Activated T-cell treated with anti-CD3 and anti-CD28 coated beads, Interleukin-2, amount 50 U/mL, for 48 hours (primary cell): ENCODE results near the gene KIF1A.
A peak's percentile ranks its signal among the peaks of the same experiment; 100 is the strongest.

ENCODE experiments used
- DNase-seq, 2 experiments: peaks; one replicate each; pipeline ENCODE4 v3.0.0-alpha.2; 2020

Gene KIF1A

DNA sequence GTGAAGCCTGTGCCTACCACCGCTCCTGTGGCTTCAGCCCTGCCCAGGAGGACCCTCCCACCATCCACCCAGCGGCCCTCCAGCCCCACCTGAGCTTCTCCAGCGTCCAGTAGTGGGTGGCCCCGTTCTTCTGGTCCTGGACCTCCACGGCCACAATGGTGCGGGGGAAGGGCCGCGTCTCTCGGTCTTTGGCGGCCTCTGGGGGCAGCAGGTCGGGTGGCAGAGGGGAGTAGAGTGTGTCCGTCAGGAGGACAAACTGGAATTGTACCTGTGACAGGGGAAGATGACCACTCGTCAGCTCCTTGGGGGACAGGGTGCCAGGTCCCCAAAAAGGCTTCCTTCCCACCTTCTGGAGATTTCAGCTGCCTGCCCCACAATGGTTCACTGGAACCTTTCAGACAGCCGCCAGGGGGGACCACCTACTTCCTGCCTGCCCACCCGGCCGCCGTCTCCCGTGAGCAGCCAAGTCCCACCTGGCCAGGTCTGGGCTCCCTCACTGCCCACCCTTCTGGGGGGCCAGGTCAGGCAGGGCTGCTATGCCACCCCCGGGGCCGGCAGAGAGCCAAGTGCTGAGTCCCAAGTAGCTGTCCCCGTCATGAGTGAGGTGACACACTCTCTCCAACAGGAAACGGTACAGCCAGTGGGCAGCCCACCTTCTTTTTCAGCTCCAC is 59.3 kb downstream of the KIF1A start:
- no peak for DNase-seq

DNA sequence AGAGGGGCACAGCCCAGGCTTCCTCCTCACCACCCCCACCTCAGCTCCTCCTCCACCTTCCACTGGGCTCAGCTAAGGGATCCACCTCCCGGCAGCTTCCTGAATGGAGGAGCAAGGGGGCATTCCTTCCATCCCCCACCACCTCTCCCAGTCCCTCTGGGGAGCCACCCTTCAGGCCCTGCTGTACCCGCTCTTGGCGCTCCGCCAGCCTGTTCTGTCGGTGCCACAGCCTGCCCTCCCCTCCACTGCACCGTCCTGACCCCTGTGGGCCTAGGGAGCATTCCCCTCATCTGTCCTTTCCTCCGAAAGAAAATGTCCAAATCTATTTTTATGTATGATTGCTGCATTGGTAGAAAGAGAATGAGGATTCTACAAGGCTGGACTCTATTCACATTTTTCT is 59.9 kb downstream of the KIF1A start:
- no peak for DNase-seq

DNA sequence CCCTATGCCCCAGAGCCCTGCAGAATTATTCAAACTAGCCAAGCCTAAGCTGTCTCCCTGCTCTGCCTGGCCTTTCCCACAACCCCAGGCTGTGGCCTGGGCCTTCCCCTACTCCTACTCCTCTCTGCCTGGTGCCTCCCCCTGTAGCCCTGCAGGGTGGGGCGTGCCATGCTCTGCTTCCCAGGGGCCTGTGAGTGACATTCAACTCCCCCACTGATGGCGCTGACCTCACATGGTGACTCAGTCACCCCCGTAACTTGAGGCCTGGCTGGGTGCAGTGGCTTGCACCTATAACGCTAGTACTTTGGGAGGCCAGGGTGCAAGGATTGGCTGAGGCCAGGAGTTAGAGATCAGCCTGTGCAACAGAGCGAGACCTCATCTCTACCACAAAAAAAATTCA is 60.6 kb downstream of the KIF1A start:
- DNase-seq = peak; percentile 51 to 62

DNA sequence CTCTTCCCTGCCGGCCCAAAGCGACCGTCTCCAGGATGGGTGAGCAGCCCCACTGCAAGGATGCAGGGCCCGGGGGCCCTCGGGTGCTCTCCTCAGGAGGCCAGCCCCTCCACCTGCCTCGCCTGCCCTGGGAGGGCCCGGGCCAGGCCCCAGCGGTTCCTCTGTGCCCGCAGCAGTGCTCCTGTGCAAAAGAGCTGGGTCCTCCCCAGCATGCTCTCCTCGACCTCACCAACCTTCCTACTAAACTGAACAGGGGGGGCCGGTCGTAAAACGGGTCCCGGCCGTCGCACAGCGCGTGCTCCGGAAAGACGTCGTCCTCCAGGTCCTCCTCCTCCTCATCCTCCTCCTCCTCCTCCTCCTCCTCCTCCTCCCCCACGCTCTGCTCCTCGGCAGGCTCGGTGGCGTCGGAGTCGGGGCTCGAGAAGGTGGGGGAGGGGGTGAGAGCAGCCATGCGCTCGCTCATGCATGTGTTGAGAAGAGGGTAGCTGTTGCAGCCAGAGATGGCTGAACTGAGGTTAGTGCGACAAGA is 62.9 kb downstream of the KIF1A start:
- DNase-seq = no peak

DNA sequence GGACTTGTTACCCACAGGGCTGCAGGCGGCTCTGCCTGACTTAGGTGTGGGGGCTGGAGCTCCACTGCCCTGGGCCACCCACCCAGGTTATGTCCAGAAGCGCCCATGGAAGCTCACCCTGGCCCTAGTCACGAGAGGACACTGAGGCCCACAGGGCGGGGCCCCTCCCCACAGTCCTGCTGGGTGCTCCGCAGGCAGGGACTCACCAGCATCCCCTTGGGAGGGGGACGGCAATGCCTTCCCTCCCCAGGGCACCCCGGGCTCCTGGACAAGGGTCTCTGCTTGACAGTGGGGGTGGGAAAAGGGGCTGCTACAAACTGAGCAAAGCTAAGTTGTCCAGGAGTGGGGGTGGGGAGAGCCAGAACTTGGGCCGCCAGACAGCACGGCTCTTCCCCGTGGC is 67.8 kb downstream of the KIF1A start:
- no peak for DNase-seq

DNA sequence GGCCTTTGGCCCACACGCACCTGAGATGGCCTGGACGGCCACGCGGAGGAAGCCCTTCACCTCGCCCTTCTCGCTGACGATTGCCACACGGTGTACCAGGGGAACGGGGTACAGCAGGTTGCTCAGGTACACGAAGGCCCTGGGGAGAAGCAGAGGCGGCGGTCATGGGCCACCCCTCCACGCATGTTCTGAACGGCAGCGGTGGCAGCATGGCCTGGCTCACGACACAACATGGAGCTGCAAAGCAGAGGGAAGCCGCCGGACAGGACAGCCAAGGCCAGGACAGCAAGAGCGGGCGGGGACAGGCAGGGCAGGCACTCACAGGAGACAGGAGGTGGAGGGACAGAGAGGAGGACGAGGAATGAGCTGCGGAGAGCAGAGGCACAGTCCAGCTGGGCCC is 69.6 kb downstream of the KIF1A start:
- DNase-seq = no peak

DNA sequence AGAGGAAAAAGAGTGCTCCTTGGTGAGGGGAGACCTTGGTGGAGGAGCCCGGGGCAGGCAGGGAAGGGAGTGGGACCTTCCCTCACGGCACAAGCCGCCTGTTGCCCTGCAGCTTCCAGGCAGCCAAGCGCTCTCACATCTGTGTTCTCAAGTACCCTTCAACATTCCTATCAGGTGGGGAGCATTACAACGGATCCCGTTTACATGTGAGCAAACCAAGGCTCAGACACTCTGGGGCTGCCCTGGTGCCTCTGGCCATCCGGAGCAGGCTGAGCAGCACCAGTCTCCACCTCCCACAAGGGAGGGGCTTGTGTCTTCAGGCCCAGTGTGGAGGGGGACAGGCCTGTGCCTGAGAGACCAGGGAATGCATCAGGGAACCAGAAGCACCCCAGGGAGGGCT is 70.5 kb downstream of the KIF1A start:
- DNase-seq = no peak

DNA sequence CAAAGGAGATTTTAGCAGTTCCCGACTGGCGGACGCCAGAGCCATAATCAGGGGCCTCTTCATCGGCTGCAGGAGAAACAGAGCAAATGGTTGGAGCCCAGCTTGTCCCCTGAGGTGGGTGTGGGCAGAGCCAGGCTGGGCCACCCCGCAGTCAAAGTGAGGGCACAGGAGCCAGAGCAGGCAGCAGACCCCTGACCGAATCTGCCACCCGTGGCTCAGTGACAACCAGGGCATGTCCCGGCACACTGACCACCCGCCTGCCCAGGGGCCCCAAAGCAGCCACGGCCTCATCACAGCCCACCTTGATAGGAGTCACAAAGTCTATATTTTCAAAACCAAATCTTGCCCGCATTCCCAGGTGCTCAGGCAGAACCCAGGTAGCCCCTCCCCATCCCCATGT is 72.8 kb downstream of the KIF1A start:
- DNase-seq = no peak

DNA sequence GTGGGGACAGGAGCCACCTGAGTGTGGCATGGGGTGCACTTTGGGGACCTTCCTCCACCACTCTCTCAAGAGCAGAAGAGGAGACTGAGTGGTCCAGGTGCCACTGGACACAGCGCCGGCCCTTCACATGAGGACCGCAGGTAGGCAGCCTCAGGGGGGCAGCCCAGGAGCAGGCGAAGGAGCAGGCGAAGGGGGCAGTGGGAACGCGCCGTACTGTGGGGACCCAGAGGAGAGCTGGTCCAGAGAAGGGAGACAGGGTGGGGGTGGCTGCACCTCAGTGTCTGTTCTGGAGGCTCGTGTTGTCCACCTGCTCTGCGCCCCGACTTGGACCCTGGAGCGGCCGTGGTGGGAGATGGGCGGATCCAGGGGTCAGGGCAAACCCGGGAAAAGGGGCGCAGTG is 73.3 kb downstream of the KIF1A start:
- DNase-seq = no peak

DNA sequence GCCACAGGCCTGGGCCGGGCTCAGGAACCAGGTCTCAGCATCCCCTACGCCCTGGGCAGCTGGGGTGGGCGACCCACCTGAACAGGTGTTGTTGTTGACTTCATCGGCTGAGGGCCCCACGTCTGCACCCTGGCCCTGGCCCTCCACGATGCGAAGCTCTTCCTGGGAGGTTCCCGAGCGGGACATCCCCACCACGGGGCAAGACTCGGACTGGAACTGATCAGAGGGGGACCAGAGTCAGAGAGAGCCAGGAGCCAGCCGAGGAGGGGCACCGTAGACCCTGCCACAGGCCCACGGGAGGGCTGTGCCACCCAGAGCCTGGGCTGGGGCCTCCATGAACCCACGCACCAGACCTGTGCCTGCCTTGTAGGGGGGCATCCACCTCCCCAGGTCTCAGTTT is 74.1 kb downstream of the KIF1A start:
- DNase-seq = no peak

DNA sequence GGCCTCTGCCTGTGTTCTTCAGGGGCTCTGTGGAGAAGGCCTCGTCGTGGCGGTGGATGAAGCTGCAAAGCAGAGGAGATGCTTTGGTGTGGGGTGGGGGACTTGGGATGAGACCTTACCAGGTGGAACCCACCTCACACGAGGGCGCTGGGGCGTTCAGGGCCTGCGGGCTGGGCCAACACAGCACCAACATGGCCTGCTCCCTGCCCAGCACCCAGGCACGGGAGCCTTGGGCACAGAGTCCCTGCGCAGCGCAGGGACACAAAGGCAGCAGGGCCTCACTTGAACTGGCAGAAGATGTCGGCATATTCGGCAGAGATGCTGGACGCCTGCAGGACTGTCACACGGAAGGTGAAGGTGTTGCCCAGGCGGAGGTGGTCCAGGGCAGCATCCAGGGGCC is 74.6 kb downstream of the KIF1A start:
- no peak for DNase-seq

DNA sequence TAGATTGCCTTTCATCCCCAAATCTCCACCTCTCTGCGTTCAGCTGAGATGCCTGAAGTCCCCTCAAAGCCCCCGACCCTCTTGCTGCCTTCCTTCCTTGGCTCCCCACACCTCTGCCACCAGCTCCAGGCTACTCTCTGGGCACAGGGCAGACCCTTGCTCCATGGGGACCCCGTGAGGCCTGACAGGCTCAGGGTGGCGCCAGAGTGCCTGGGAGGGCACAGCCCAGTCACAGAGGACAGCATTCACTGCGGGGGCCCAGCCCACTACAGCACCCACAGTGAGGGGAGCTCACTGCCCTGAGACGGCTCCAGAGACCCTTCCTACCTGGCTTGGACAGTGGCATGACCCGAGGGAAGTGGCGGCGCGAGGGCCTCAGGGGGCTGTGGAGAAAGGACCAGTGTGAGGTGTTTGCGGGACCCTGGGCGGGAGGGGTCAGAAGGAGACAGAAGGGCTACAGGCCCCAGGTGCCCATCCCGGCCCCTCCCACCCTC is 77.4 kb downstream of the KIF1A start:
- no peak for DNase-seq

DNA sequence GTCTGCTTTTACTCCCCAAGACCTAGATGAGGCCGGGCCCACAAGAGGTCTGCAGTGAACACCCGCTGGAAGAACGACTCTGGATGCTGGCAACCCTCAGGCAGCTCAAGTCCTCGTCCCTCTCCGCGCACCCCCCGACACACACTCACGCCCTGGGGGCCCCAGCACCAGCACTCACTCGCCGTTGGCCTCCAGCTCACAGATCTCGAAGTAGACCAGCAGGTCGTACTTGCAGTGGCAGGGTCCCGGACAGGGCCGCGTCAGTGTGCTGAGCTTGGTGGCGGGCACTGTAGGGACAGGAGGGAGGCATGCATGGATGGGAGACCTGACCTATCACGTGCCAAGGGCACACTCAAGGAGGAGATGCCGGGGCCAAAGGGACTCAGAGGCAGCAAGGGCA is 78.9 kb downstream of the KIF1A start:
- no peak for DNase-seq

DNA sequence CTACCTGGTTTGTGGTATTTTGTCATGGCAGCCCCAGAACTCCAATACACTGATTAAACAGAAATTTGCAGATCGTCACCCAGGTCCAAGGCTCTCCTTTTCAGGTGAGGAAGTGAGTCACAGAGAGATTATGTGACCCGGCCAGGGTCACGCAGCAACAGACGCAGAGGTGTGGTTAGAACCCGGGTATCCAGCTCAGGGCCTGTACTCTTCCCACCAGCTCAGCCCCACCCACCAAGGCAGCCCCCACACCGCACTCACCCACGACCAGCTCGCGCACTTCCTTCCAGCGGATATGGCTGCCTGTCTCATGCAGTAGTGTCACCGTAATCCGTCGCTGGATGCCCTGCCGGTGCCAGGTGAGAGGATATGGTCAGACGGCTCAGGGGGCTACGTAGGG is 80.2 kb downstream of the KIF1A start:
- peak; percentile 27 to 37 for DNase-seq

DNA sequence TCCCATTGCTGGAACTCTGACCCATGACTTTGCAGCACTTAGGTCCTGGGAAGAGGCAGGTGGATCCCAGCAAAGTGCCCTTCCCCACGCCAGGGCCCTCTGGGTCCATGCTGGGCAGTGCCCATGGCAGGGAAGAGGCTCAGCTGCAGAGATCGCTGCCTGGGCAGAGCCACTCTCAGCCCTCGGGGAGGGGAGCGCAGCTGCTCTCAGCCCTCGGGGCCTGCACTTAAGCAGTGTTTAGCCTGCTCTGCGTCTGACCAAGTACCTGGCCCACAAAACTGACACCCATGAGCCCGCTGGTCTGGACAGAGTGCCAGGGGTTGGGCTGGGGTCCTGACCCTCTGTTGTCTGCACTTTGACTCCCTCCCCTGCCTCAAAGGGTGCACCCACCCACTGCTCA is 82.1 kb downstream of the KIF1A start:
- no peak for DNase-seq

DNA sequence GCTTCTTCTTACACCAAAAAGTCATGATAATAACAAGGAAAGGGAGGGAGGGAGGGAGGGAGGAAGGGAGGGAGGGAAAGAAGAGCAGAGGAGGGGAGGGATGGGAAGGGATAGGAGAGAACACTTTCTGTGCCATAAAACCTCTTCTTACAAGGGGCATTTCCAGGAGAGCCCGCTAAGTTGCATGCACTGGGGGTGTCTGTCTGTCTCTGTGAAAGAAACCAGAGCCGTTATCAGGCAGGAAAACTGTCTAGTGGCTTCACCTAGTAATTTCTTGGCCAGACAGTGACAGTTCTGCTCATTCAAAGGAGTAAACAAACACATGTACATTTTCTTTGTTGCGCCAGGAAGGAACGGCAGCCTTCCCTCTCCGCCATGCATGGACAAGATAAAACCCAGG is 82.5 kb downstream of the KIF1A start:
- DNase-seq = no peak

DNA sequence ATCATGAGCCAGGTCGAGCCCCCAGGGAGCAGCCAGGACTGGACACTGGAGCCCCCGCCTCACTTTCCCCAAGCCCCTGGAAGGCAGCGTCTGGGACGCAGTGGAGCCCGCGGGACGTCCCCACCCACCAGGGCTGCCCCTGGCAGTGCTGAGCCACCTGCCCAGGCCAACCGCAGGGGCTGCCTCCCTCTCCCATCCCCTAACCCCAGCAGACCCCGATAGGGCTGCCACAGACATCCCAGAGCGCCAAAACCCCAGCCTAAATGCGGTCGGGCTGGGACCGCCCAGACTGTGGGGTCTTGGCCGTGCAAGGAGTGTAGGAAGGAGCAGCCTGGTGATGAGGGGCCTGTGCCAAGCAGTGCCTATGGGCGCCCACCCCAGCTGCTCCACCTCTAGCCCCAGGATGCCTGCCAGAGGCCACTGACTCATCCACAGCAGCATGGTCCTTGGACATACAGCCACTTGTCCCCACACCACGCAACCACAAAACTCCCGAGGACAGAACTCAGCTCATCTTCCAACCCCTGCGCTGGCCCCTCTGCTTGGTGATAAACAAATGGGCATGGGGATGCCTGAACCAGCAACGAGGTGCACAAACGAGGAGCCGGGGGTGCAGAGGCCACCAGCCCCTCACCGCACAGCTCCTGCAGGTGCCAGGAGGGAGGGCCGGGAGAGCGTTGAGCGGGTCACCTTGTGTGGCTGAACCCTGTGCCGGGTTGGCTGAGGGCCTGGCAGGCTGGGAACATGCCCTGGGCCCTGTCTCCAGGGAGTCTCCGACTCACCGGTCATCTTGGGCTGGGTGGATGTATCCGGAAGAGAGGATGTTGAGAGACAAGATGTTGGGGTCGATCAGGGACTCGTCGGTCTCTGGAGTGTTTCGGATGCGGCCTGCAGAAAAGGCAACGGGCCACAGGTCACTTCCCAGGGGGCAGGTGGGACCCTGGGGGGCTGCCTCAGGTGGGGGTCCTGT is 83.5 kb downstream of the KIF1A start:
- DNase-seq = no peak

DNA sequence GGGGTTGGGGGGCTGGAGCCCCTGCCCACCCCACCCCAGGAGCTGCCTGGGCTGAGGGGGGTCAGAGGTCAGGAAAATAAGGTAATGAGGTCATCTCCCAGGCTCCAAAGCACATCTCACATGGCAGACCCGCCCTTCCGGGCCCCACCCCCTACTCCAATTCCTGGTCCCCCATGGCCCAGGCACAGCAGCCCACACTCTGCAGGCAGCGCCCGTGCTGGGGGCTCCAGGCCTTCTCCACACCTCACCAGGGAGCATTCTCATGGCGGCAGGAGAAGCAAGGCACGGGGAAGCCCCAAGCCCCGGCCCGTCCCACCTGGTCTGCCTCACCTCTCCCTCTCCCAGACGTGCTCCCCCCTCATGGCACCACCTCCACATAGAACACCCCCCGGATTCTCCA is 84.5 kb downstream of the KIF1A start:
- no peak for DNase-seq

DNA sequence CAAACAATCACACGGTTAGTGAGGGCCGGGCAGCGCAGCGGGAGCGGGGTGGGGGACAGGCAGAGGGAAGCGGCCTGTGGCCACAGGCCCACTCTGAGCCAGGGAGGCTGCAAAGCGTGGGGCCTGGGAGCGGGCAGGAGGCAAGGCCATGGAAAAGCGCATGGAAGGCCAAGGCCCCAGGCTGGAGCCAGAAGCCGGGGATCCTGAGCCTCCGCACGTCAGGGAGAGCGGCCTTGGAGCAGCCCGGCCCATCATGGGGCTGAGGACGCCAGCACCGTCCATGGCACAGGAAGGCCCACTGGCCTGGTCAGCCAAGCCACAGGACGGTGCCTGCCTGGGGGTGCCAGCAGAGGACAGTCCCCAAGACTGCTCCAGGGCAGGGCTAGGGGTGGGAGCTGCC is 85.3 kb downstream of the KIF1A start:
- no peak for DNase-seq

DNA sequence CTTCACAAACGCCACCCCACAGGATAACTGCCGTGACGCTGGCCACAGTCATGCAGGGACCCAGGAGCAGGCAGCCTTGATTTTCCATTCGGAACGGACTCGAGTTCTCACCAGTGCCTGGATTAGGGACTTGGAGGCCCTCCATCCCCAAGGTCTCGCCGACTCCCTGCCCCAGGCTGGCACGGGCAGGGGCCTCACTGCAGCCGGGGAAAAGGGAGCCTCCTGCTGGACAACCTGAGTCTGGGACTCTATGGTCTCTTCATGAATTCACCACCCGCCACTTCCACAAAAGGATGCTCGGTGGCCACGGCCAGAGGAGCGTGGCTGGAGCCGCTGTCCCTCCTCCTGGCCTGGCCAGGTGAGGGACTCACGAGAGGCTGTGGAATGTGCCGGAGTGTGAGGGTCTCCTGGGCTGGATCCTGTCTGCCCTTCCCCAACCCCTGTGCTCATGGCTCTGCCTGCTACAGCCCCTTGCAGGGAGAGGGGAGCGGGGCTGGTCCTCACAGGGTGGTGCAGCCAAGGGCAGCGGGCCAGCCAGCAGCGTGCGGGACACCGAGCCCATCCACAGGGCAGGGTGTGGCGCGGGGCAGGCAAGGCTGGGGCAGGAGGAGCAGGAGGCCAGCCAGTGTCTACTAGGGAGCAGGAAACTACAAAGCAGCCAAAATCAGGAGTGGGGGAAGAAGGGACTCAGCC is 86.1 kb downstream of the KIF1A start:
- peak; percentile 29 to 33 for DNase-seq

DNA sequence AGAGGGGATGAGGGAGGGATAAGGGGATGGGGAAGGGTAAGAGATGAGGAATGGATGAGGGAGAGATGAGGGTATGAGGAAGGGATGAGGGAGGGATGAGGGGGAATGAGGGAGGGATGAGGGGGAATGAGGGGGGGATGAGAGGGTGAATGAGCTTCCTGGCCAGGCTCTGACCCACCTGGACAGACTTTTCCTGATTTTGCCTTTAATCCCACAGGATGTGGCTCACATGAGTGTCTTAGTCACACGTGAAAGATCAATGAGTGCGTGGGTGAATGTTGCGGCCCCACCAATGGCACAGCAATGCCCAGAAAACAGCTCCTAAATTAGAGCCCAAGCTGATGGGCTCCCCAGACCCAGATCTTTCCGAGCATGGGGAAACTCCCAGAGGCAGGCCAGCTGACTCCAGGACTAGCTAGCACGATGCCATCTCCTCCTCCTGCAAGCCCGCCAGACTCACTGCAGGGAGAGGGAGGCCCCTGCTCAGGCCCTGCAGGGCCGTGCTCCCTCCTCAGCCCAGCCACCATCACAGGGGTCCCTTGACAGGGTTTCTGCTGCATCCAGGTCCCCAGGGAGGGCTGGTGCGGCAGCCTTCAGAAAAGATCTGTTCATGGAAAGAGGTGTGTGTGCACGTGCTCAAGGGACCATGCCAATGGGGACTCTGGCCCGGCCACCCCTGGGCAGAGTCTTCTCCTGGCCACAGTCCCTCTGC is 87.0 kb downstream of the KIF1A start:
- no peak for DNase-seq

DNA sequence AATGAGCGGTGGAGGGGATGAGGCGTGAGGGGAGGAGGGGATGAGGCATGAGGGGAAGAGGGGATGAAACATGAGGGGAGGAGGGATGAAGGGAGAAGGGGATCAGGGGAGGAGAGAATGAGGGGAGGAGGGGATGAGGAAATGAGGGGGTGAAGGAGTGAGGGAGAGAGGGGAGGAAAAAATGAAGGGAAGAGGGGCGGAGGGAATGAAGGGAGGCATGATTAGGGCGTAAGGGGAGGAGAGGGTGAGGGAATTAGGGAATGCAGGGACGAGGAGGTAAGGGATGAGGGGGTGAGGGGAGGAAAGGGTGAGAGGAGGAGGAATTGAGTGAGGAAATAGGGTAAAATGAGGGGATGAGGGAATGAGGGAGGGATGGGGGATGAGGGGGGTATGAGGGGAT is 87.8 kb downstream of the KIF1A start:
- no peak for DNase-seq

DNA sequence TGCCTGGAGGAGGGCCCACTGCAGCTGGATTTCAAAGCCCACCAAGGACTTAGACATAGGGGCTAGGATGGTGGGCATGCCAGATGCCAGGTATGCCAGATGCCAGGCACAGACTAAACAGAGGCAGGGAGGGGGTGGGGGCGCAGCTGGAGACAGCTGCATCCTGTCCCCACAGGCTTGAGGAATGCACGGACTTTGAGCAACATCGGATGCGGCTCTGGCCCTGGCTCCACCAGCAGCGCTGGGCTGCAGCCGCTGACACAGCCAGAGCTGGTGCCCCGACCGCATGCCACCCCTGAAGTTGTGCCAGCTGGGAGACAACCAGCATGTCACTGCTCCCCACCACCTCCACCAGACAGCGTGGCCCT is 88.9 kb downstream of the KIF1A start:
- no peak for DNase-seq
